ENCODE results near the gene GRIN2C. TPM values are rescaled to one million over a fixed set of nuclear protein-coding genes. Genes with fewer than 3 reads are reported as not detected.

GRIN2C gene
- total RNA-seq, 4 donors from 2014 or later: 0.49 to 0.55 TPM; not detected in 2

DNA sequence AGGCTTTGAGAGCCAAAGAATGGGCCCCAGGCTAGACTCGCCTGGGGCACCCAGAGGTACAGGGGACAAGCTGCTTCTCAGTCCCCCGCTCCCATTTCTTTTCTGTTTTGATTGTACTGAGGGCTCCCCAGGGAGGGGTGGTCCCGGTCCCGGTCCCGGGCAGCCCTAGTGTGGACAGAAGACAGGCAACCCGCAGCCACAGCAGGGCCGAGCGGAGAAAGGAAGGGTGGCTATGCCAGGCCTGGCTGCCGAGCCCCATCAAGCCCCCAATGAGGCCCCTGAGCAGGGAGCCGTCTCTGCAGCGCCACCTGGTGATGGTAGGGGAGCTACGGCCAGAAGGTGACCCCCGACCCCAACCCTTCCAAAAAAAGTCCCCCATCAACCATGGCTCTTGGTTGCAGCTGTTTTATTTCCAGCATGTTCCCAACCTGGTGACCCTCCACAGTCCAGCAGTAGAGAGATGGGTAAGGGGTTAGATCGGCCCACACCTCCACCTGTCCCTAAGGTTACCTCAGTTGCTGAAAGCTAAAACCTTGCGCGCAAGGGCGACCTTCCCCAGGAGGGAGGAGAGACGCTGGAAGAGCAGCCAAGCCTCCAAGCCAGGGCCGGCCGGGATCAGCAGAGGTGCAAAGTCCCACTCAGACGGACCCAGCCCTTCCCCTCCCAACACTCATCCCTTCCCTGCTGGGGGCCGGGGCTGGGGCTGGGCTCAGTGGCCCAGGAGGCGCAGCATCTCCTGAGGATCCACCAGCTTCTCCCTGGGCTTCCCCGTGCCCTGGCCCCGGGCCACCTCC lies 2.6 kb upstream of the GRIN2C start:
- no peak overlapping the region for H3K4me3 ChIP-seq (ENCODE audit: low read depth, poor library complexity, severe bottlenecking)
- no peak for TF ChIP-seq POLR2A (IDR thresholded peaks at IDR 0.05)
- TF ChIP-seq, protein P1, sequence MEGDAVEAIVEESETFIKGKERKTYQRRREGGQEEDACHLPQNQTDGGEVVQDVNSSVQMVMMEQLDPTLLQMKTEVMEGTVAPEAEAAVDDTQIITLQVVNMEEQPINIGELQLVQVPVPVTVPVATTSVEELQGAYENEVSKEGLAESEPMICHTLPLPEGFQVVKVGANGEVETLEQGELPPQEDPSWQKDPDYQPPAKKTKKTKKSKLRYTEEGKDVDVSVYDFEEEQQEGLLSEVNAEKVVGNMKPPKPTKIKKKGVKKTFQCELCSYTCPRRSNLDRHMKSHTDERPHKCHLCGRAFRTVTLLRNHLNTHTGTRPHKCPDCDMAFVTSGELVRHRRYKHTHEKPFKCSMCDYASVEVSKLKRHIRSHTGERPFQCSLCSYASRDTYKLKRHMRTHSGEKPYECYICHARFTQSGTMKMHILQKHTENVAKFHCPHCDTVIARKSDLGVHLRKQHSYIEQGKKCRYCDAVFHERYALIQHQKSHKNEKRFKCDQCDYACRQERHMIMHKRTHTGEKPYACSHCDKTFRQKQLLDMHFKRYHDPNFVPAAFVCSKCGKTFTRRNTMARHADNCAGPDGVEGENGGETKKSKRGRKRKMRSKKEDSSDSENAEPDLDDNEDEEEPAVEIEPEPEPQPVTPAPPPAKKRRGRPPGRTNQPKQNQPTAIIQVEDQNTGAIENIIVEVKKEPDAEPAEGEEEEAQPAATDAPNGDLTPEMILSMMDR (IDR thresholded peaks at IDR 0.05): peak in 1 of 3 donors; percentile 33
- DNase-seq (ENCODE audit: low spot score in 2 of 2): no peak
- intact Hi-C loops (cut with DNase I; ENCODE audit: low total_unique reads): loop anchor here (5.0 to 10.0 kb wide), 2 partner anchors 70 to 118 kb away; partner anchors contain the start of gene NHERF1
- WGBS, 2 donors: 46 to 51% methylated on average over 18 to 24 of the region's 25 CpGs

DNA sequence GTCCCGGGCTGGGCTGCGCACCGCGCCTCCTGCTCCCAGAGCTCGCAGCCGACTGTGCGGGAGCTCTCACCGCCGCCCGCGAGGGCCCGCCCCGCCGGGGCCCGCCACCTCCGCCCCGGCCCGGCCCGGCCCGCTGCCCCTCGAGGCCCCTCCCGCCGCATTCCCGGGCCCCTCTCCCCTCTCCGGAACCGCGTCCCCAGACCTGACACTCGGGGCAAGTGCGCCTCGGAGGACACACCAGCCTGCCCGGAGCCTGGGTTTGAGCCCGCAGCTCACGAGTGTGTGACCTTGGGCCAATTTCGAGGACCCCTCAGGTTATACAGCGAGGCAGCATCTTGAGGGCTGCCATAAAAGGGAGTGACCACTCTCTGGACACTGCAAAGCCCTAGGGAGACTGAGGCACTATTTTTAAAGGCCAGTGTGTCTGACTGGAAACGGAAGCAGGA lies 2.0 kb upstream of the GRIN2C start:
- intact Hi-C loops (cut with DNase I; ENCODE audit: low total_unique reads): loop anchor here (5.0 to 10.0 kb wide), 2 partner anchors 69 to 117 kb away; partner anchors contain the start of gene NHERF1
- TF ChIP-seq, protein P1 (IDR thresholded peaks at IDR 0.05): no peak
- TF ChIP-seq POLR2A (IDR thresholded peaks at IDR 0.05): no peak
- no peak overlapping the region for H3K4me3 ChIP-seq (ENCODE audit: low read depth, poor library complexity, severe bottlenecking)
- no peak for DNase-seq (ENCODE audit: low spot score in 2 of 2)
- WGBS, 2 donors: 6 to 25% methylated on average over 1 to 32 of the region's 36 CpGs

DNA sequence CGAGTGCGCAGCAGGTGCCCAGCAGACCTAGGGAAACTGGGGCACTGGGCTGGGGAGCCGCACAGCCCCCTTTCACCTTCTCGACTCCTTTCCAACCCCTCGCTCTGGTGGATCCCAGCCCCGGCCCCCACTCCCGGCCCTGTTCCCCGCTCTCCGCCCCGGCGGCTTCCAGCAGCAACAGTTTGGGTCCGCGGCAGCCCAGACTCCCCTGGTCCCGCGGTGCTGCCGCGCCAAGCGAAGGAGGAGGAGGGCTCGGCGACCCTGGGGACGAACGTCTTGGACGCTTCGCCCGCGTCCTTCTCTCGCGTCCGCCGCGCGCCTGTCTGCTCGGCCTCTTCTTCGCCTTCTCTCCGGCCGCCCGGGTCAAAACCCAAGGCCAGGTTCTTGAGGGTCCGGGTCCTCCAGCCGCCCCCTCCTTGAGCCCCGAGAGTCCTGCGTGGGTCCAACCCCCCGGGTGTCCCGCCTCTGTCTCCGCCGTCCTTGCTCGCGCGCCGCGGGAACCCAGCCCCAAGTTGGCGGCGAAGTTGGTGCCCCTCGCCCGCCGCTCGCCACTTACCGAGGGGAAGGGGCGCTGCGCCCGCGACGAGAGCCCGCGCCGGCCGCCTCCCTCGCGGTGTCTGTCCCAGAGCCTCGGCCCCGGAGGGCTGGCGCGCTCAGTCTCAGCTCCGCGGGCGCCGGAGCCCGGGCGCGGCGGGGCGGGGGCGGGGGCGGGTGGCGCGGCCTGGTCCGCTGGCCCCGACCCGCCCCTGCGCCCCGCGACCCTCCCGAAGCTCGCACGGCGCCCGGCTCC lies 1.4 kb upstream of the GRIN2C start:
- intact Hi-C loops (cut with DNase I; ENCODE audit: low total_unique reads): loop anchor here (5.0 to 10.0 kb wide), 2 partner anchors 69 to 116 kb away; partner anchors contain the start of gene NHERF1
- no peak for DNase-seq (ENCODE audit: low spot score in 2 of 2)

DNA sequence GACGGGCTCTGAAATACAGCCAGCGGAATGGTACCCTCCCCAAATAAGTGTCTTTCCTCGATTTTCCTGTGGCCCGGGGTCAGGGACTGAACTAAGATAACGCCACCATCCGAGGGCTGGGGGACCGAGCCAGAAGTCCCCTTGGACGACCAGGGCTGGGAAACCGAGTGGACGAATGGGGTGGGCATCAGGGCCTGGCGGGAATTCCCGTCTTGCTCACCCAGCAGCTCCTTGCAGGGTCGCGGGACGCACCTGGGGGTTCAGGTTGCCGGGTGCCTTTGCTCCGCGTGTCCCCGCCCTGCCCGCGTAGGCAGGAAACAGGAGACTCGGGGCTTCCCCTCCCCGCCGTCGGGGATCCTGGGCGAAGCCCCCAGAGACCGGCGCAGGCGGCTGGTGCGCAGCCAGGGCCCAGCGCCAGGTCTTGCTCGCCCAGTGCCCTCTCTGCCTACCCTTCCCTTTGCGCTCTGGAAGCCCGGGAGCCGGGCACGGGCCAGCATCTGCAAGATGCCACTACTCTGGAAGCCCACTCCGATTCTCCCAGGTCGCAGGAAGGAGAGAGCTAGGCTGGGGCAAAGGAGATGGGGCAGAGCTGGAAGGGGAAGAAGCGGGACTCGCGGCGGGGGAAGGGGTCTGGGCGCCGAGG lies 665 bp upstream of the GRIN2C start:
- no peak overlapping the region for H3K4me3 ChIP-seq (ENCODE audit: low read depth, poor library complexity, severe bottlenecking)
- DNase-seq (ENCODE audit: low spot score in 2 of 2): no peak
- WGBS, 2 donors: 2 to 3% methylated on average over 25 to 42 of the region's 44 CpGs
- intact Hi-C loops (cut with DNase I; ENCODE audit: low total_unique reads): loop anchor here (5.0 to 10.0 kb wide), 2 partner anchors 68 to 116 kb away; partner anchors contain the start of gene NHERF1
- no peak for TF ChIP-seq POLR2A (IDR thresholded peaks at IDR 0.05)
- TF ChIP-seq, protein P1 (IDR thresholded peaks at IDR 0.05): no peak

More for the DNA sequence above, 1.4 kb upstream of the GRIN2C start:
- WGBS, 2 donors: 0 to 1% methylated on average over 25 to 38 of the region's 96 CpGs
- no peak overlapping the region for H3K4me3 ChIP-seq (ENCODE audit: low read depth, poor library complexity, severe bottlenecking)
- TF ChIP-seq, protein P1 (IDR thresholded peaks at IDR 0.05): no peak
- no peak for TF ChIP-seq POLR2A (IDR thresholded peaks at IDR 0.05)

DNA sequence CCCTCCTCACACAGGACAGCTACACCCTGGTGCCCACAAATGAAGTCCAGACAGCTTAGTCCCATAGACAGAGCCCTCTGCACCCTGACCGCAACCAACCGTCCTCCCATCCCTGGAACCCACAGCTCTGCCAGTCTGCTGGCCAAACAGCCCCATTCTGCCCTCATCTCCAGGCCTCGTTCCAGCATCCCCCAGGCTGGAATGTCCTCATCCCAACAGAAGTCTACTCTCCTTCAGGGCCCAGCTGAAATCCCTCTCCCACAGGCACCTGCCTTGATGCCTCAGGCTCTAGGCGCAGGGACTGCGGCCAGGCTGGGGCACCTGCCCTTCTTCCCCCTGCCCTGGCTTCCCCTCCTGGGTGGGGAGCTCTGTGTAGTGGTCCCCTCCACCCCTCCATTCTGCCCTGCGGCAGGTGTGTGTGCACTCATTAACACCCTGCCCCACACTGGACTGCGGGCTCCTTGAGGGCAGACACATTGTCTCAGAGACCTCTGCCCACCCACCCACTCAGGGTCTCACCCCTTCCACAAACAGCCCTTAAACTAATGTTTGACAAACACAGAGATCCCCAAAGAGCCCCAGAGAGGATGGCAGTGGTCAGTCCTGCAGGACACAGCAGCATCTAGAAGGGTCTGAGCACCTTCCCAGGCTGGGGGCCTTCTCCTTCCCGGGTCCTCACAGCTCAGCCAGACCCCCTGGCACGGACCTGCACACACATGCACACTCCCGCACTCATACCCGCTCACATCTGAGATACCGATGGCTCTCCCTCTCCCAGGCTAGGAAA lies 820 bp downstream of the GRIN2C start:
- intact Hi-C loops (cut with DNase I; ENCODE audit: low total_unique reads): no loop called here
- no peak for DNase-seq (ENCODE audit: low spot score in 2 of 2)
- WGBS, 2 donors: 42 to 67% methylated on average over 7 to 12 of the region's 12 CpGs
- H3K4me3 ChIP-seq (ENCODE audit: low read depth, poor library complexity, severe bottlenecking): no peak overlapping the region
- TF ChIP-seq, protein P1 (IDR thresholded peaks at IDR 0.05): no peak
- no peak for TF ChIP-seq POLR2A (IDR thresholded peaks at IDR 0.05)
